ENCODE results near the gene BLID. TPM values are rescaled to one million over a fixed set of nuclear protein-coding genes. Genes with fewer than 3 reads are reported as not detected.

Gene BLID
- total and polyA plus RNA-seq, 2 of the 4 experiments (the other 2 are of a cell fraction), result 0.24 to 30.8 TPM

DNA sequence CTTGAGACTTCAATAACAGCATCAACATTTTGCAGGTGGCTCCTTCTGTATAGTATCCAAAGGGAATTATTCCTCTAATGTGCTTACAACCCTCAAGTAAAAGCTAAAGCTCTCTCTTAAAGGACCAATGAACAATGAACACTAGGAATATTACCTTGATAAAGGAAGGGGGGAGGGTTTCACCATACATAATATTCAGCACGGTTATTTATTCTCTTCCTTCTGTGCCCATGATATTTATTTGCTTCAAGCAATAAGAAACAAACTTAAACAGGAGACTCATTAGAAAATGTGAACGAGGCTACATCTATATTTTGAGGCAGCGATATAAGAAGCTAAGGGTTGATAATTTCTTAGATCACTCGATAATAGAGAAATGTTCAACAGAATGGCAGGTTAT, 21.2 kb downstream of the BLID start:
- BruUV-seq (replicated peaks), result no TSS peak
- H3K4me3 ChIP-seq (ENCODE audit: insufficient read depth, low read depth, low read length), result peak overlapping the region; percentile 8; the same call in 1 of the 2 replicates
- dilution Hi-C loops (cut with HindIII; ENCODE audit: low sequenced_read_pairs, unreplicated experiment), result no loop called here
- intact Hi-C loops (cut with micrococcal nuclease), result loop anchor here (5.0 kb wide), 1 partner anchor 498 kb away; no protein-coding TSS in a partner anchor
- H4K5ac ChIP-seq (ENCODE audit: low read depth, low read length), result no peak overlapping the region
- in situ Hi-C loops (cut with MboI; ENCODE audit: low sequenced_read_pairs), result no loop called here
- H3K9ac ChIP-seq (ENCODE audit: low read depth, low read length), result no peak overlapping the region
- H3K9me1 ChIP-seq (ENCODE audit: insufficient read depth, low read length), result peaks cover 8% of the 10 kb centered on the region
- H4K91ac ChIP-seq (ENCODE audit: insufficient read depth, low read depth, low read length), result no peak overlapping the region
- no peak overlapping the region for H2AK5ac ChIP-seq (ENCODE audit: low read depth, low read length)
- no peak overlapping the region for H2AFZ ChIP-seq (replicated peaks; ENCODE audit: low read length, poor library complexity)
- H3K4ac ChIP-seq (ENCODE audit: low read depth, low read length), result no peak overlapping the region
- no peaks in the 10 kb centered on the region for H3K27me3 ChIP-seq (ENCODE audit: control insufficient read depth, insufficient read depth, low read length)
- ATAC-seq (ENCODE audit: low read depth) (no peak), DNase-seq (no peak)
- H2BK15ac ChIP-seq (ENCODE audit: low read depth, low read length), result no peak overlapping the region
- no peak for TF ChIP-seq SMC3 (IDR thresholded peaks at IDR 0.05; ENCODE audit: low read depth, low read length)
- no peak for TF ChIP-seq RFX5 (IDR thresholded peaks at IDR 0.05; ENCODE audit: low read depth, low read length)
- no peak for TF ChIP-seq BHLHE40 (IDR thresholded peaks at IDR 0.05; ENCODE audit: low read depth, low read length)
- no peak for TF ChIP-seq CEBPB (IDR thresholded peaks at IDR 0.05; ENCODE audit: low read depth, low read length)
- no peak for TF ChIP-seq CHD1 (IDR thresholded peaks at IDR 0.05; ENCODE audit: low read depth, low read length)
- TF ChIP-seq MAZ (IDR thresholded peaks at IDR 0.05; ENCODE audit: borderline replicate concordance, low read depth, low read length), result no peak
- TF ChIP-seq, protein P1, sequence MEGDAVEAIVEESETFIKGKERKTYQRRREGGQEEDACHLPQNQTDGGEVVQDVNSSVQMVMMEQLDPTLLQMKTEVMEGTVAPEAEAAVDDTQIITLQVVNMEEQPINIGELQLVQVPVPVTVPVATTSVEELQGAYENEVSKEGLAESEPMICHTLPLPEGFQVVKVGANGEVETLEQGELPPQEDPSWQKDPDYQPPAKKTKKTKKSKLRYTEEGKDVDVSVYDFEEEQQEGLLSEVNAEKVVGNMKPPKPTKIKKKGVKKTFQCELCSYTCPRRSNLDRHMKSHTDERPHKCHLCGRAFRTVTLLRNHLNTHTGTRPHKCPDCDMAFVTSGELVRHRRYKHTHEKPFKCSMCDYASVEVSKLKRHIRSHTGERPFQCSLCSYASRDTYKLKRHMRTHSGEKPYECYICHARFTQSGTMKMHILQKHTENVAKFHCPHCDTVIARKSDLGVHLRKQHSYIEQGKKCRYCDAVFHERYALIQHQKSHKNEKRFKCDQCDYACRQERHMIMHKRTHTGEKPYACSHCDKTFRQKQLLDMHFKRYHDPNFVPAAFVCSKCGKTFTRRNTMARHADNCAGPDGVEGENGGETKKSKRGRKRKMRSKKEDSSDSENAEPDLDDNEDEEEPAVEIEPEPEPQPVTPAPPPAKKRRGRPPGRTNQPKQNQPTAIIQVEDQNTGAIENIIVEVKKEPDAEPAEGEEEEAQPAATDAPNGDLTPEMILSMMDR (conservative IDR thresholded peaks at IDR 0.05; ENCODE audit: low read depth, low read length), result no peak
- no peak for TF ChIP-seq MXI1 (IDR thresholded peaks at IDR 0.05; ENCODE audit: borderline replicate concordance, low read depth, low read length)
- no peak for TF ChIP-seq FOS (IDR thresholded peaks at IDR 0.05; ENCODE audit: low read depth, low read length)
- TF ChIP-seq, protein P2, sequence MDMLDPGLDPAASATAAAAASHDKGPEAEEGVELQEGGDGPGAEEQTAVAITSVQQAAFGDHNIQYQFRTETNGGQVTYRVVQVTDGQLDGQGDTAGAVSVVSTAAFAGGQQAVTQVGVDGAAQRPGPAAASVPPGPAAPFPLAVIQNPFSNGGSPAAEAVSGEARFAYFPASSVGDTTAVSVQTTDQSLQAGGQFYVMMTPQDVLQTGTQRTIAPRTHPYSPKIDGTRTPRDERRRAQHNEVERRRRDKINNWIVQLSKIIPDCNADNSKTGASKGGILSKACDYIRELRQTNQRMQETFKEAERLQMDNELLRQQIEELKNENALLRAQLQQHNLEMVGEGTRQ (IDR thresholded peaks at IDR 0.05; ENCODE audit: low read depth, low read length), result no peak
- TF ChIP-seq, protein P3, sequence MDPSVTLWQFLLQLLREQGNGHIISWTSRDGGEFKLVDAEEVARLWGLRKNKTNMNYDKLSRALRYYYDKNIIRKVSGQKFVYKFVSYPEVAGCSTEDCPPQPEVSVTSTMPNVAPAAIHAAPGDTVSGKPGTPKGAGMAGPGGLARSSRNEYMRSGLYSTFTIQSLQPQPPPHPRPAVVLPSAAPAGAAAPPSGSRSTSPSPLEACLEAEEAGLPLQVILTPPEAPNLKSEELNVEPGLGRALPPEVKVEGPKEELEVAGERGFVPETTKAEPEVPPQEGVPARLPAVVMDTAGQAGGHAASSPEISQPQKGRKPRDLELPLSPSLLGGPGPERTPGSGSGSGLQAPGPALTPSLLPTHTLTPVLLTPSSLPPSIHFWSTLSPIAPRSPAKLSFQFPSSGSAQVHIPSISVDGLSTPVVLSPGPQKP (IDR thresholded peaks at IDR 0.05; ENCODE audit: borderline replicate concordance, low read depth, low read length), result no peak
- no peak for TF ChIP-seq RAD21 (IDR thresholded peaks at IDR 0.05; ENCODE audit: low read length)
- TF ChIP-seq RCOR1 (IDR thresholded peaks at IDR 0.05; ENCODE audit: insufficient replicate concordance, low read length), result no peak
- no peak for TF ChIP-seq POLR2A (IDR thresholded peaks at IDR 0.05; ENCODE audit: low read depth, low read length)
- no peak for TF ChIP-seq MAFK (IDR thresholded peaks at IDR 0.05; ENCODE audit: low read depth, low read length)
- no peak for TF ChIP-seq NFE2L2 (IDR thresholded peaks at IDR 0.05; ENCODE audit: low read depth, low read length)
- H2BK120ac ChIP-seq (ENCODE audit: low read depth, low read length), result no peak overlapping the region
- peak overlapping the region; percentile 87 for H2BK5ac ChIP-seq (ENCODE audit: low read depth, low read length, poor library complexity, severe bottlenecking)
- peak overlapping the region; percentile 90; the same call in 1 of the 2 replicates for H3K4me2 ChIP-seq (ENCODE audit: low read depth, low read length)
- no peaks in the 10 kb centered on the region for H3K9me3 ChIP-seq (ENCODE audit: control insufficient read depth, insufficient read depth, low read length)
- CTCF ChIA-PET, result interaction anchor here (1.1 kb wide), 1 partner anchor 39 kb away, joined by 3 read pairs; no protein-coding TSS in a partner anchor
- H4K20me1 ChIP-seq (ENCODE audit: insufficient read depth, low read length), result peaks cover 72% of the 10 kb centered on the region
- H3K14ac ChIP-seq (replicated peaks; ENCODE audit: low read depth, low read length), result no peak overlapping the region
- H3K23ac ChIP-seq (ENCODE audit: low read depth, low read length), result no peak overlapping the region
- no peak overlapping the region for H3K56ac ChIP-seq (ENCODE audit: extremely low read depth, insufficient read depth, low read length)
- peaks cover 6% of the 10 kb centered on the region for H3K4me1 ChIP-seq (ENCODE audit: control insufficient read depth, insufficient read depth, low read length)
- no peak overlapping the region for H3K27ac ChIP-seq (ENCODE audit: insufficient read depth, low read length)
- no peak overlapping the region for H2AK9ac ChIP-seq (replicated peaks; ENCODE audit: low read depth, low read length, poor library complexity)
- peaks cover 3 to 18% of the 10 kb centered on the region in 2 experiments; a peak in 2 of 4 replicates for H3K79me1 ChIP-seq (ENCODE audit: low read depth in 1 of 2, low read length in 2 of 2)
- WGBS, 2 experiments (ENCODE audit: extremely low coverage in 2 of 2, insufficient read length in 1 of 2), result no CpG with 5 or more reads among the region's 4 CpGs
- peaks cover 44% of the 10 kb centered on the region for H3K36me3 ChIP-seq (ENCODE audit: control insufficient read depth, insufficient read depth, low read length)
- POLR2A ChIA-PET (ENCODE audit: unreplicated experiment), result no interaction called here
- no peak overlapping the region for H2BK20ac ChIP-seq (ENCODE audit: low read depth, low read length)
- H3K18ac ChIP-seq (ENCODE audit: low read depth, low read length), result no peak overlapping the region
- H4K8ac ChIP-seq (ENCODE audit: low read depth in 2 of 2, low read length in 2 of 2), result no peak overlapping the region
